ENCODE measurements around the gene MYOG.

- no peak for TF ChIP-seq POLR2AphosphoS5 (IDR thresholded peaks at IDR 0.05)
- no peak for TF ChIP-seq CTCF (IDR thresholded peaks at IDR 0.05)
- TF ChIP-seq POLR2A (IDR thresholded peaks at IDR 0.05) = no peak
- TF ChIP-seq EP300 (IDR thresholded peaks at IDR 0.05; ENCODE audit: low read depth) = no peak
Measured at GRCh38 chr1:203072911-203073310, 12.9 kb downstream of the MYOG start.

Measured in transverse colon (tissue), 4 donors.